ENCODE measurements around the gene QPRT.
"Not testable (repeated sequence)": the region's sequence is repeated elsewhere in the genome, so short reads cannot be mapped to it uniquely, and the experiment has no call there.

- TF ChIP-seq, protein P1, sequence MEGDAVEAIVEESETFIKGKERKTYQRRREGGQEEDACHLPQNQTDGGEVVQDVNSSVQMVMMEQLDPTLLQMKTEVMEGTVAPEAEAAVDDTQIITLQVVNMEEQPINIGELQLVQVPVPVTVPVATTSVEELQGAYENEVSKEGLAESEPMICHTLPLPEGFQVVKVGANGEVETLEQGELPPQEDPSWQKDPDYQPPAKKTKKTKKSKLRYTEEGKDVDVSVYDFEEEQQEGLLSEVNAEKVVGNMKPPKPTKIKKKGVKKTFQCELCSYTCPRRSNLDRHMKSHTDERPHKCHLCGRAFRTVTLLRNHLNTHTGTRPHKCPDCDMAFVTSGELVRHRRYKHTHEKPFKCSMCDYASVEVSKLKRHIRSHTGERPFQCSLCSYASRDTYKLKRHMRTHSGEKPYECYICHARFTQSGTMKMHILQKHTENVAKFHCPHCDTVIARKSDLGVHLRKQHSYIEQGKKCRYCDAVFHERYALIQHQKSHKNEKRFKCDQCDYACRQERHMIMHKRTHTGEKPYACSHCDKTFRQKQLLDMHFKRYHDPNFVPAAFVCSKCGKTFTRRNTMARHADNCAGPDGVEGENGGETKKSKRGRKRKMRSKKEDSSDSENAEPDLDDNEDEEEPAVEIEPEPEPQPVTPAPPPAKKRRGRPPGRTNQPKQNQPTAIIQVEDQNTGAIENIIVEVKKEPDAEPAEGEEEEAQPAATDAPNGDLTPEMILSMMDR (IDR thresholded peaks at IDR 0.05): not testable (repeated sequence)
- TF ChIP-seq NFYB (CRISPR knock-in tag; conservative IDR thresholded peaks at IDR 0.05; ENCODE audit: low read depth): not testable (repeated sequence)
Measured at GRCh38 chr16:29740630-29741015, 61.6 kb downstream of the QPRT start.
